ENCODE results near the gene HIP1. TPM values are rescaled to one million over a fixed set of nuclear protein-coding genes. Genes with fewer than 3 reads are reported as not detected.

The HIP1 gene
- polyA plus RNA-seq, 1 of the 3 experiments (the other 2 are of a cell fraction), result 11.3 TPM

- Histone ChIP-seq H3K4me2 (no peak overlapping the region), H3K9me2 (no peaks in the 10 kb centered on the region), H3K4me3 (ENCODE audit: low read depth in 2 of 2, low read length in 1 of 2) (no peak overlapping the region), H3K9me3 (peaks cover 9% of the 10 kb centered on the region; the same call in 1 of the 2 replicates), H3K4me1 (ENCODE audit: control insufficient read depth in 1 of 2, insufficient read depth in 2 of 2, low read depth in 1 of 2, low read length in 1 of 2) (no peaks in the 10 kb centered on the region; a peak in 1 of 4 replicates), H3K27me3 (ENCODE audit: insufficient read depth) (no peaks in the 10 kb centered on the region), H3K79me2 (ENCODE audit: insufficient read depth) (no peaks in the 10 kb centered on the region), H3F3A (replicated peaks; ENCODE audit: insufficient read depth) (no peaks in the 10 kb centered on the region), H3K9ac (no peak overlapping the region), H3K27ac (ENCODE audit: low read depth in 2 of 2, low read length in 1 of 2) (no peak overlapping the region), H3K36me3 (replicated peaks in 1 of 2; ENCODE audit: control insufficient read depth in 1 of 2, insufficient read depth in 2 of 2, low read length in 1 of 2) (no peaks in the 10 kb centered on the region), H2AFZ (ENCODE audit: low read depth) (no peak overlapping the region), H4K20me1 (ENCODE audit: insufficient read depth) (no peaks in the 10 kb centered on the region)
- WGBS (ENCODE audit: low lambda C conversion rate), result 82% methylated on average over 8 of the region's 9 CpGs
- CTCF ChIA-PET, result interaction anchor here (0.6 kb wide), 1 partner anchor 718 kb away, joined by 3 read pairs; no protein-coding TSS in a partner anchor
- TF ChIP-seq EZH2phosphoT487 (IDR thresholded peaks at IDR 0.05; ENCODE audit: borderline replicate concordance, low read depth), result no peak
- TF ChIP-seq USF2 (IDR thresholded peaks at IDR 0.05; ENCODE audit: borderline replicate concordance, low read depth, low read length), result no peak
- no peak for TF ChIP-seq EP300 (IDR thresholded peaks at IDR 0.05; ENCODE audit: borderline replicate concordance in 1 of 2, low read depth in 1 of 2, low read length in 1 of 2)
- no peak for TF ChIP-seq SIN3A (IDR thresholded peaks at IDR 0.05; ENCODE audit: borderline replicate concordance, low read depth, low read length)
- no peak for TF ChIP-seq PBX3 (IDR thresholded peaks at IDR 0.05)
- no peak for TF ChIP-seq POLR2AphosphoS5 (IDR thresholded peaks at IDR 0.05; ENCODE audit: low read depth, low read length)
- no peak for TF ChIP-seq RAD21 (IDR thresholded peaks at IDR 0.05; ENCODE audit: low read length)
- TF ChIP-seq MEF2A (IDR thresholded peaks at IDR 0.05; ENCODE audit: borderline replicate concordance, low read depth), result no peak
- TF ChIP-seq FOSL2 (IDR thresholded peaks at IDR 0.05; ENCODE audit: borderline replicate concordance, low read depth), result no peak
- no peak for TF ChIP-seq RXRA (IDR thresholded peaks at IDR 0.05; ENCODE audit: borderline replicate concordance, low read depth)
- no peak for TF ChIP-seq GABPA (IDR thresholded peaks at IDR 0.05; ENCODE audit: low read depth)
- no peak for TF ChIP-seq REST (IDR thresholded peaks at IDR 0.05; ENCODE audit: low read depth, low read length)
- no peak for TF ChIP-seq GATA2 (CRISPR knock-in tag; IDR thresholded peaks at IDR 0.05)
- TF ChIP-seq FOXM1 (IDR thresholded peaks at IDR 0.05; ENCODE audit: low read depth), result no peak
- TF ChIP-seq TAF1 (IDR thresholded peaks at IDR 0.05; ENCODE audit: borderline replicate concordance, low read depth, low read length), result no peak
- TF ChIP-seq CTCF (IDR thresholded peaks at IDR 0.05), result no peak
- POLR2A ChIA-PET, result no interaction called here
- no peak for DNase-seq
Measured at GRCh38 chr7:75646571-75647102, 92.1 kb downstream of the HIP1 start.
